SK-N-SH (cell line): ENCODE data around the gene CCNO.

Experiments
- CHD2 ChIP-seq: fragments of 150-350 bp; IDR thresholded peaks from 2 replicates; pipeline ENCODE4 v1.6.1; 2018; ENCODE audit warnings: low read length; ENCODE audit not compliant: partially characterized antibody
- EP300 ChIP-seq, 2 experiments: IDR thresholded peaks; 2 replicates each; pipeline versions ENCODE4 v1.4.0 to v1.6.1; 2012; ENCODE audit warnings: borderline replicate concordance in 1 of 2, low read depth in 1 of 2, low read length in 1 of 2
- EZH2phosphoT487 ChIP-seq: fragments of 200-600 bp; sonication (generic); IDR thresholded peaks from 2 replicates; pipeline ENCODE4 v1.6.1; 2017; ENCODE audit warnings: low read depth, mixed run types, mild to moderate bottlenecking, antibody characterized with exemption, moderate library complexity, borderline replicate concordance
- POLR2AphosphoS5 ChIP-seq: IDR thresholded peaks from 2 replicates; pipeline ENCODE4 v1.6.1; 2012; ENCODE audit warnings: low read depth, low read length
- SMC3 ChIP-seq: IDR thresholded peaks from 2 replicates; pipeline ENCODE4 v1.6.1; 2012; ENCODE audit warnings: low read depth, low read length, improper control_type of control experiment
- TEAD4 ChIP-seq: IDR thresholded peaks from 2 replicates; pipeline ENCODE4 v1.4.0; 2012; ENCODE audit warnings: mild to moderate bottlenecking, borderline replicate concordance; ENCODE audit not compliant: insufficient read depth
- TF ChIP-seq, protein P1 (sequence below): IDR thresholded peaks from 2 replicates; pipeline ENCODE4 v1.6.1; 2012; ENCODE audit warnings: mild to moderate bottlenecking, low read depth, low read length, moderate library complexity
- TF ChIP-seq, protein P2 (sequence below): IDR thresholded peaks from 2 replicates; pipeline ENCODE4 v1.4.0; 2012; ENCODE audit warnings: low read depth
- TF ChIP-seq, protein P3 (sequence below): fragments of 200-600 bp; sonication (generic); IDR thresholded peaks from 2 replicates; pipeline ENCODE4 v1.6.1; 2017; ENCODE audit warnings: antibody characterized with exemption, mild to moderate bottlenecking, moderate library complexity

- TF ChIP-seq, protein P1, sequence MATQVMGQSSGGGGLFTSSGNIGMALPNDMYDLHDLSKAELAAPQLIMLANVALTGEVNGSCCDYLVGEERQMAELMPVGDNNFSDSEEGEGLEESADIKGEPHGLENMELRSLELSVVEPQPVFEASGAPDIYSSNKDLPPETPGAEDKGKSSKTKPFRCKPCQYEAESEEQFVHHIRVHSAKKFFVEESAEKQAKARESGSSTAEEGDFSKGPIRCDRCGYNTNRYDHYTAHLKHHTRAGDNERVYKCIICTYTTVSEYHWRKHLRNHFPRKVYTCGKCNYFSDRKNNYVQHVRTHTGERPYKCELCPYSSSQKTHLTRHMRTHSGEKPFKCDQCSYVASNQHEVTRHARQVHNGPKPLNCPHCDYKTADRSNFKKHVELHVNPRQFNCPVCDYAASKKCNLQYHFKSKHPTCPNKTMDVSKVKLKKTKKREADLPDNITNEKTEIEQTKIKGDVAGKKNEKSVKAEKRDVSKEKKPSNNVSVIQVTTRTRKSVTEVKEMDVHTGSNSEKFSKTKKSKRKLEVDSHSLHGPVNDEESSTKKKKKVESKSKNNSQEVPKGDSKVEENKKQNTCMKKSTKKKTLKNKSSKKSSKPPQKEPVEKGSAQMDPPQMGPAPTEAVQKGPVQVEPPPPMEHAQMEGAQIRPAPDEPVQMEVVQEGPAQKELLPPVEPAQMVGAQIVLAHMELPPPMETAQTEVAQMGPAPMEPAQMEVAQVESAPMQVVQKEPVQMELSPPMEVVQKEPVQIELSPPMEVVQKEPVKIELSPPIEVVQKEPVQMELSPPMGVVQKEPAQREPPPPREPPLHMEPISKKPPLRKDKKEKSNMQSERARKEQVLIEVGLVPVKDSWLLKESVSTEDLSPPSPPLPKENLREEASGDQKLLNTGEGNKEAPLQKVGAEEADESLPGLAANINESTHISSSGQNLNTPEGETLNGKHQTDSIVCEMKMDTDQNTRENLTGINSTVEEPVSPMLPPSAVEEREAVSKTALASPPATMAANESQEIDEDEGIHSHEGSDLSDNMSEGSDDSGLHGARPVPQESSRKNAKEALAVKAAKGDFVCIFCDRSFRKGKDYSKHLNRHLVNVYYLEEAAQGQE: no peak
- TF ChIP-seq, protein P2, sequence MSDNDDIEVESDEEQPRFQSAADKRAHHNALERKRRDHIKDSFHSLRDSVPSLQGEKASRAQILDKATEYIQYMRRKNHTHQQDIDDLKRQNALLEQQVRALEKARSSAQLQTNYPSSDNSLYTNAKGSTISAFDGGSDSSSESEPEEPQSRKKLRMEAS: no peak
- TF ChIP-seq TEAD4: no peak
- TF ChIP-seq EP300 (IDR thresholded peaks at IDR 0.05; ENCODE audit: borderline replicate concordance in 1 of 2, low read depth in 1 of 2, low read length in 1 of 2): no peak
- TF ChIP-seq, protein P3, sequence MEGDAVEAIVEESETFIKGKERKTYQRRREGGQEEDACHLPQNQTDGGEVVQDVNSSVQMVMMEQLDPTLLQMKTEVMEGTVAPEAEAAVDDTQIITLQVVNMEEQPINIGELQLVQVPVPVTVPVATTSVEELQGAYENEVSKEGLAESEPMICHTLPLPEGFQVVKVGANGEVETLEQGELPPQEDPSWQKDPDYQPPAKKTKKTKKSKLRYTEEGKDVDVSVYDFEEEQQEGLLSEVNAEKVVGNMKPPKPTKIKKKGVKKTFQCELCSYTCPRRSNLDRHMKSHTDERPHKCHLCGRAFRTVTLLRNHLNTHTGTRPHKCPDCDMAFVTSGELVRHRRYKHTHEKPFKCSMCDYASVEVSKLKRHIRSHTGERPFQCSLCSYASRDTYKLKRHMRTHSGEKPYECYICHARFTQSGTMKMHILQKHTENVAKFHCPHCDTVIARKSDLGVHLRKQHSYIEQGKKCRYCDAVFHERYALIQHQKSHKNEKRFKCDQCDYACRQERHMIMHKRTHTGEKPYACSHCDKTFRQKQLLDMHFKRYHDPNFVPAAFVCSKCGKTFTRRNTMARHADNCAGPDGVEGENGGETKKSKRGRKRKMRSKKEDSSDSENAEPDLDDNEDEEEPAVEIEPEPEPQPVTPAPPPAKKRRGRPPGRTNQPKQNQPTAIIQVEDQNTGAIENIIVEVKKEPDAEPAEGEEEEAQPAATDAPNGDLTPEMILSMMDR: no peak
- no peak for TF ChIP-seq POLR2AphosphoS5
- TF ChIP-seq CHD2: no peak
- TF ChIP-seq EZH2phosphoT487: no peak
- TF ChIP-seq SMC3: no peak
Observed at GRCh38 chr5:55218967-55219366, 14.4 kb downstream of the CCNO start.
